ENCODE results near the gene SAMD13.

SAMD13 gene

GRCh38 chr1:84301004-84301784, at the start of gene SAMD13:
Gene SAMD13 (plus strand): TSS chr1:84301708. CDS start chr1:84303235, 1,527 bp downstream.
- H3K4me3 ChIP-seq (ENCODE audit: low read depth, low read length) = no peak within 1 kb of the TSS

- no peak overlapping the region for H3K4me3 ChIP-seq (ENCODE audit: low read depth, low read length)
Observed at GRCh38 chr1:84253036-84253435, 48.5 kb upstream of the SAMD13 start.

GRCh38 chr1:84253891-84254290, 47.6 kb upstream of the SAMD13 start:
- no peak overlapping the region for H3K4me3 ChIP-seq (ENCODE audit: low read depth, low read length)

GRCh38 chr1:84254703-84255238, 46.7 kb upstream of the SAMD13 start:
- no peak overlapping the region for H3K4me3 ChIP-seq (ENCODE audit: low read depth, low read length)

- no peak overlapping the region for H3K4me3 ChIP-seq (ENCODE audit: low read depth, low read length)
Observed at GRCh38 chr1:84255582-84255981, 45.9 kb upstream of the SAMD13 start.

GRCh38 chr1:84257617-84258016, 43.9 kb upstream of the SAMD13 start:
- no peak overlapping the region for H3K4me3 ChIP-seq (ENCODE audit: low read depth, low read length)

GRCh38 chr1:84259376-84259775, 42.1 kb upstream of the SAMD13 start:
- no peak overlapping the region for H3K4me3 ChIP-seq (ENCODE audit: low read depth, low read length)

- no peak overlapping the region for H3K4me3 ChIP-seq (ENCODE audit: low read depth, low read length)
Observed at GRCh38 chr1:84259989-84260388, 41.5 kb upstream of the SAMD13 start.

- no peak overlapping the region for H3K4me3 ChIP-seq (ENCODE audit: low read depth, low read length)
Observed at GRCh38 chr1:84260852-84261518, 40.5 kb upstream of the SAMD13 start.

- H3K4me3 ChIP-seq (ENCODE audit: low read depth, low read length) = no peak overlapping the region
Observed at GRCh38 chr1:84264961-84265360, 36.5 kb upstream of the SAMD13 start.

GRCh38 chr1:84265867-84266266, 35.6 kb upstream of the SAMD13 start:
- no peak overlapping the region for H3K4me3 ChIP-seq (ENCODE audit: low read depth, low read length)

- no peak overlapping the region for H3K4me3 ChIP-seq (ENCODE audit: low read depth, low read length)
Observed at GRCh38 chr1:84266748-84267147, 34.8 kb upstream of the SAMD13 start.

GRCh38 chr1:84267476-84267875, 34.0 kb upstream of the SAMD13 start:
- no peak overlapping the region for H3K4me3 ChIP-seq (ENCODE audit: low read depth, low read length)

- no peak overlapping the region for H3K4me3 ChIP-seq (ENCODE audit: low read depth, low read length)
Observed at GRCh38 chr1:84268346-84268745, 33.2 kb upstream of the SAMD13 start.

- H3K4me3 ChIP-seq (ENCODE audit: low read depth, low read length) = no peak overlapping the region
Observed at GRCh38 chr1:84269306-84269705, 32.2 kb upstream of the SAMD13 start.

- H3K4me3 ChIP-seq (ENCODE audit: low read depth, low read length) = no peak overlapping the region
Observed at GRCh38 chr1:84271441-84272151, 29.9 kb upstream of the SAMD13 start.

- no peak overlapping the region for H3K4me3 ChIP-seq (ENCODE audit: low read depth, low read length)
Observed at GRCh38 chr1:84272401-84272800, 29.1 kb upstream of the SAMD13 start.

GRCh38 chr1:84277343-84278059, 24.0 kb upstream of the SAMD13 start:
- H3K4me3 ChIP-seq (ENCODE audit: low read depth, low read length) = no peak overlapping the region

- H3K4me3 ChIP-seq (ENCODE audit: low read depth, low read length) = no peak overlapping the region
Observed at GRCh38 chr1:84278905-84279304, 22.6 kb upstream of the SAMD13 start.

GRCh38 chr1:84280912-84281311, 20.6 kb upstream of the SAMD13 start:
- no peak overlapping the region for H3K4me3 ChIP-seq (ENCODE audit: low read depth, low read length)

- no peak overlapping the region for H3K4me3 ChIP-seq (ENCODE audit: low read depth, low read length)
Observed at GRCh38 chr1:84282780-84283333, 18.7 kb upstream of the SAMD13 start.

Measured in iPS-11a (cell line).